KG1 (cell line): ENCODE measurements around the gene HES1.
"Not testable (repeated sequence)": the region's sequence is repeated elsewhere in the genome, so short reads cannot be mapped to it uniquely, and the experiment has no call there.

ENCODE experiments used
- DNase-seq: peaks from one replicate; lab custom pipeline; 2025; lab: John Stamatoyannopoulos, UW

HES1 gene

DNA sequence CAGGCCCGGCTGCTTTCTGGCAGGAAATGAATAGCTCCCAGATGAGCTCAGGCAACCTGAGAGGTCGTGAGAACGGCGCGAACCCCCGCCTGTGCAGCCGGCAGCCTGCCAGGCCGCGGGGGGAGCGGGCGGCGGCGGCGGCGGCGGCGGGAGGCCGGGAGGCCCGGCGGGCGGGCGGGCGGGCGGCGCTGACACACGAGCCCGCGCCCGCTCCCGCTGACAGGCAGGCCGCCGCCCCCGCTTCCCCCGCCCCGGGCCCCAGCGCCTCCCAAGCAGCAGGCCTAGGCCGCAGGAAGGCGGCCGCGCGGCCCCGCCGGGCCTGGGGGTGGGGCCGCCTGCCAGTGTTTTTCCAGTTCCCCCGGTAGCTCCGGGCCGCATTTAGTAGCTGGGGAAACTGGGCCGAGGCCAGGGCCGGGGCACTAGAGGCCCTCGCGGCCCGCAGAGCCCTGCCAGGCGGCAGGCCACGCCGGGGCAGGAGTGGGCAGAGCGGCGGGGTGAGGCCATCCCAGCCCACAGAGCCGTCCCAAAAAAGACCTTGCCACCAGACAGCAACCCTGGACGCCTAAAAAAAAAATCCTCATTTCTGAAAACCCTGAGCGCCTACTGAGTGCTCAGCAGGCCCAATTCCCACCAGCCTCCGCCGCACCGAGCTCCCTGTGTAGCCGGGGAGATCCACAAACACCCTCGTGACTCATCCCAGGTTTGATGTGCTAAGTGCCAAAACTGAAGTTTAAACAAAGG is 5.6 kb downstream of the HES1 start:
- peak; percentile 60 for DNase-seq

DNA sequence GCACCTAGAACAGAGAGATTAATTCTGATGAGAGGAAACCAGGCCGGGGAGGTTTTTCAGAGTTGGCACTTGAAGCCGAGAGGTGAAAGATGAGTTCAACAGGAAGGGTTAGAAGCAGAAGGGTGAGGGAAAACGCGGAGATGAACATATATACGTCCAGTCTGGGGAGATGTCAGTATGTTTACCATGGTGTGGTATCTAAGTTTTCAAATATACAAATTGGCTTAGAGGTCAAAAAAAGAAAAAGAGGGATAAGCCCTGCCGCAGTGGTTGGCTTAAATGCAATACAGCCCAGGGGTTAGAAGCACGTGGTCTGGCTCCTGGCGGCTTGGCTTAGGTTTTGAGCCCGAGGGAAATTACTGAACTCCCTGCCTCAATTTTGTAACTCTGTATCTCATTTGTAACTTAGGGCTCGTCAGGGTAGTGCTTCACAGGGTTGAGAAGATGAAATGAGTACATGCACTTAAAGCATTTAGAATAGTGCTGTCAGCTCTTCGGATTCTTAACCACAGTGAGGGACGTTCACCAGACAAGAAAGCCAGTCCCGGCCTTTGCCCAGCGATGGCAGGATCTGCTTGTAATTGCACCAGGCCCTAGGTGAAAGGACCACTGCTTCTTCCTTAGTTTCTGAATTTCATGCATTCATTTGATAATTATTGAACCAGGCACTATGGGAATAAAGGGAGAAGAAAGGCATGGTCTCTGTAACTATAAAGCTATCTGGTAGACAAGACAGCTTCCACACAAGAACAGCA is 6.4 kb downstream of the HES1 start:
- DNase-seq, result no peak

DNA sequence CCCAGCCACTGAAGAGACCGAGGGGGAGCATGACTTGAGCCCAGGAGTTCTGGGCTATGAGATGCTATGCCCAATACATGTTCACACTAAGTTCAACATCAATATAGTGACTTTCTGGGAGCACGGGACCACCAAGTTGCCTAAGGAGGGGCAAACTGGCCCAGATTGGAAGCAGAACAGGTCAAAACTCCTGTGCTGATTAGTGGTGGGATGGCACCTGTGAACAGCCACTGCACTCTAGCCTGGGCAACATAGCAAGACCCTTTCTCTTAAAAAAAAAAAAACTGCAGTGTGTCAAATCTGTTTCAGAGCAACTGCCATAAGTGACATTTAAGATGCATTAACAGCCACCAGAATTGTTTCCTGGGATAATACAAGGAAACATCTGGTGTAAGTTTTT is 9.8 kb downstream of the HES1 start:
- DNase-seq, result no peak

- no peak for DNase-seq
These were observed 11.7 kb downstream of the HES1 start for GRCh38 chr3:194147679-194148078.

DNA sequence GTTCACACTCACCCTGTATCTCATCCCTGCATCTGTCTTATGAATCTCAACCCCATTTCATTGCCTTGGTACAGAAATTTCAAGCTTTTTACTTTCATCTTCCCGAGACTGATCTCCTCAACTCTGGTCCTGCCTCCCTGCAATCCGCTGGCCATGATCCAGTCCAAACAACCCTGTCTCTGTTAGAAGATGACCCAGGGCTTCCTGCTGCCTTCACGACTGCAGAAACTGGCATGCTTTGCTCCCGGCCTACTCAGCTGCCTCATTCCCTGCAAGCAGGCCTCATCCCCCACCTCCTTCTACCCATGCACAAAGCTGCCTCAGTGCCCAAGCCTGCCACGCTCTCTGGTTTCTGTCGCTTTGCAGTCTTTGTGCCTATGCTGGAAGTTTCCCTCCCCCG is 12.4 kb downstream of the HES1 start:
- DNase-seq, result no peak

GRCh38 chr3:194150252-194150934 is 14.4 kb downstream of the HES1 start:
- DNase-seq, result no peak

DNA sequence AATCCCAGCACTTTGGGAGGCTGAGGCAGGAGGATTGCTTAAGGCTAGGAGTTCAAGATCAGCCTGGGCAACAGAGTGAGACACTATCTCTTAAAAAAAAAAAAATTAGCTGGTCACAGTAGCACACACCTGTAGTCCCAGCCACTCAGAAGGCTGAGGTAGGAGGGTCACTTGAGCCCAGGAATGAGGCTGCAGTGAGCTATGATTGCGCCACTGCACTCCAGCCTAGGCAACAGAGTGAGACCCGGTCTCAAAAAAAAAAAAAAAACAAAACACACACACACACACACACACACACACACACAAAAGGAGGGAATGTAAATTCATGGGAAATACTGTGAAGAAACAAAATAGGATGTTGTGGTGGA is 15.0 kb downstream of the HES1 start:
- DNase-seq, result not testable (repeated sequence)

- no peak for DNase-seq
These were observed 18.4 kb downstream of the HES1 start for GRCh38 chr3:194154346-194154745.

DNA sequence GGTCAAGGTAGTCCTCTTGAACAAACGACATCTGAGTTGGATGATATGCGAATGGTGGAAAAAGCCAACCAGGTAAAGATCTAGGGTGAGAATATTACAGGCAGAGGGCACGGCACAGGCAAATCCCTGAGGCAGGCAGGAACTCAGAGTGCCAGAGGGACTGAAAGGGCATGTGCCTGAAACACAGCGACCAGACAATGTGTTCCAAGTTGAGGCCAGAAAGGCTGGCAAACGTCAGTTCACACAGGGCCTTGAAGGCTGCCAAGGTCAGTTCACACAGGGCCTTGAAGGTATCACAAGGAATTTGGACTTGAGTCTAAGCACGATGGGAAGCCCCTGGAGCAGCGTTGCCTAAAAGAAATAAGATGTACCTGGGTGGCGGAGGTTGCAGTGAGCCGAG is 20.1 kb downstream of the HES1 start:
- DNase-seq, result no peak

- DNase-seq, result no peak
These were observed 23.0 kb downstream of the HES1 start for GRCh38 chr3:194158942-194159439.

GRCh38 chr3:194160158-194160557 is 24.2 kb downstream of the HES1 start:
- DNase-seq, result no peak

DNA sequence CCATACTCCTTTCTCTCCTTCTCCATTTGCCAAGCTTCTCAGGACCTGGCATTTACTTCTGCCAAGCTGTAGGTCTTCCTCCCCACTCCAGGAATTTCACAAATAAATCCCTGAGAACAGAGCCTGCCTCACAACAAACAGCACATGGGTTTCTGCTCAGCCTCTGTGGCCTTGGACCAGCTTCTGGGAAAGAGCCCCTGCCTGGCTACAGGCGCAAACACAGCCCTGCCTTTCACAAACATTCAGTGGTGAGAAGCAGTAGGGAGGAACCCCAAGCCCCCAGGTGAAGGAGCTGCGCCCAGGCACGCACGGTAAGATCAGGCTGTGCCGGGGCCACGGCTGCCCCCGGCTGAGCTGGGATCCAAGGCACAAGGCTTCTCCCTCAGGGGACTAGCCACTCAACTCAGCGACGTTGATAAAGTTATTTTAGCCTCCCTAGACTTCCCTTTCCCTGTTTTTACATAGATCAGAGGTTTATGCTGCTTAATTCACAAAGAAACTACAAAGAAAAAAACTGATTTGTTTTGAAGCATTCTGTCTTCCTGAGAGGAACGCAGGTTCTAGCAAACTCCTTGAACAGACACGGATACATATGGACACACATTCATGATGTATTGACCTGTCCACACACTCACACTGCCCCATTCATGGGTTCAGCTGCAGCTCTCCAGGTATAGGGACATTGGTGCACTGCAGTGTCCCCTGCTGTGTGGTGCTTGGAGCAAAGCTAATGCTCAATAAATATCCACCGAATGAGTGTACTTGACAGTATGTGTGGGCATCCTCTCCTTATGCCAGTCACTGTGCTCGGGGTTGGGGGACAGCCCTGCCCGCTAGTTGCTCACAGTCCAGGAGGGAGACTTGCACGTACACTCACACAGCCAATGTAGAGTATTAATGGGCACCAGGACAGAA is 25.4 kb downstream of the HES1 start:
- no peak for DNase-seq

- DNase-seq, result no peak
These were observed 26.2 kb downstream of the HES1 start for GRCh38 chr3:194162070-194162678.

- no peak for DNase-seq
These were observed 27.1 kb downstream of the HES1 start for GRCh38 chr3:194162817-194163584.

GRCh38 chr3:194163697-194164096 is 27.7 kb downstream of the HES1 start:
- no peak for DNase-seq

GRCh38 chr3:194164861-194165260 is 28.9 kb downstream of the HES1 start:
- DNase-seq, result no peak

DNA sequence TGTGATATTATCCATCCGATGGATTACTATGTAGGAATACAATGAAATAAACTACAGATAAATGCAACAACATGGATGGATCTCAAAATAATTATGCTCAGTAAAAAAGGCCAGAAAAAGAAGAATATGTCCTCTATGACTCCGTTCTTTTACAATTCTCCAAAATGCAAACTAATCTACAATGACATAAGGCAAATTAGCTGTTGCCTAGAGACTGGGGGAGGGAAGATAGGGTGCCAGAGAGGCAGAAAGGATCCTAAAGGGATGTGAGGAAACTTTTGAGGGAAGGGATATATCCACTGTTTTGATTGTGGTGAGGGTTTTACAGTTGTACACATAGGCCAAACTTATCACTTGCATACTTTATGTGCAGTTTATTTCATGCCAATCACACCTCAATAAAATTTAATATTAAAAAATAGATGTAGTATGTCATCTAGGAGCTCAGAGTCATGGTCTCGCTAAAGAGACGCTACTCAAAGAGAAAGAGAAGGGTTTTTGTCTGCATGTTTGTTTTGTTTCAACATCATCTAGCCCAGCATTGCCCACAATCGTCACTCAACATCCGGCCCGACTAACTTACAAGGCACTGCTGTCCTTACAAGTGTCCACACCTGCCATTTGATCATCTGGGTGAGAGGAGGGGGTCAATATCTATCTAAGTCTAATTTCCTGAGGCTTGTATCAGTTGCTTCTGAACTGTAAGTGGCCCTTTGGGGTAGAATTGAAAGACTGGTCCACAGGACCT is 29.5 kb downstream of the HES1 start:
- no peak for DNase-seq

DNA sequence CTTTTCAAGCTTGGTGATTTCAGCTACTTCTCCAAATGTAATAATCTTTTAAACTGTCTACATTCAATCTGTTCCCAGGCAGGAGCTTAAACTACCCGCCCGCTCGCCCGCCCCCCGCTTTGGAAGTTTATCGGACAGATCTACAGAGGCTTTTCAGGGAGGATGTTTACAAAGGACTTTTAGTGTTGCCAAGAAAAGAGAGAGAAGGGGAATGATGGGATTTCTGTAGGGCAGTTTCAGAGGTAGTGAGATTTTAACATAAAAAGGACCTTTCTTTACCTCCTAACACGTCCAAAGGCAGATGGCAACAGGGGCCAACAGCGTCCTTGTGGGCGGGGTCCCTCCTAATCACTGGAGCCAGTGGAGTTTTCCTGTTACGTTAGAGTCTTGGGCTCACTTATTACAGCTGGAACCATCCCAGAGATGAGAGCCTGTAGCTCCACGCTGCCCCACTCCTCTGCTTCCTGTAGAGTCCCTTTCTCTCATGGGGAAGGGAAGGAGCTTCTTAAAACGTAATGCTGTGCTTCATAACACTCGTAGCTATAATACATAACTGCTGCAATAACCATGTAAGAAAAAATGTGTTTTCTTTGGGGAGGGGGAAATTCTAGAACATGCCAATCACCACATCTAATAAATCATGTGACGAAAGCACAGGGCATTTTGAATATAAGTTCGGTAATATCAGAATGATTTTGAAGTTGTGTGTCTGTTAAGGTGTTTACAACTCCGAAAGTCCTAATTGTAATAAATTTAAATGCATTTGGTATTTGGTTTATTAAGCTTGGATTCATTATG is 30.9 kb downstream of the HES1 start:
- DNase-seq, result no peak
